ENCODE measurements around the gene PRDX2.
"Not testable (repeated sequence)": the region's sequence is repeated elsewhere in the genome, so short reads cannot be mapped to it uniquely, and the experiment has no call there.

PRDX2 gene

GRCh38 chr19:12801466-12802266 lies at the start of gene PRDX2, which contains the start of gene THSD8:
Gene PRDX2 (minus strand): TSS chr19:12801800. CDS start chr19:12801261, 539 bp downstream.
Gene THSD8 (plus strand): TSS chr19:12802069. CDS start chr19:12802072, 3 bp downstream.
- H3K9me3 Mint-ChIP-seq, result no peaks in the 10 kb centered on the region
- DNase-seq (ENCODE audit: low spot score in 2 of 2) (peak; percentile 48 to 49), ATAC-seq (replicated peaks; ENCODE audit: extremely low read depth, poor library complexity, severe bottlenecking) (peak; percentile 59)
- peaks cover 22% of the 10 kb centered on the region for H3K4me1 Mint-ChIP-seq
- peak within 1 kb of the TSS; percentile 61 for H3K27ac Mint-ChIP-seq (ENCODE audit: low read depth)
- peaks cover 12% of the 10 kb centered on the region for H3K36me3 Mint-ChIP-seq (ENCODE audit: insufficient read depth)
- no peaks in the 10 kb centered on the region for H3K27me3 Mint-ChIP-seq
- H3K4me3 Mint-ChIP-seq, result peak within 1 kb of the TSS; percentile 83

- Mint-ChIP-seq H3K9me3 (no peaks in the 10 kb centered on the region), H3K4me3 (no peak overlapping the region), H3K4me1 (peaks cover 8% of the 10 kb centered on the region), H3K36me3 (ENCODE audit: insufficient read depth) (no peaks in the 10 kb centered on the region), H3K27me3 (peaks cover 30% of the 10 kb centered on the region), H3K27ac (ENCODE audit: low read depth) (peak overlapping the region; percentile 39)
- DNase-seq (ENCODE audit: low spot score in 2 of 2), result peak; percentile 65 to 88
- ATAC-seq (replicated peaks; ENCODE audit: extremely low read depth, poor library complexity, severe bottlenecking), result peak; percentile 75
Measured at GRCh38 chr19:12847159-12848139, 45.8 kb upstream of the PRDX2 start.

GRCh38 chr19:12846613-12847012 lies 45.0 kb upstream of the PRDX2 start:
- H3K36me3 Mint-ChIP-seq (ENCODE audit: insufficient read depth); H3K27ac Mint-ChIP-seq (ENCODE audit: low read depth); H3K4me3 Mint-ChIP-seq; H3K9me3 Mint-ChIP-seq; ATAC-seq (replicated peaks; ENCODE audit: extremely low read depth, poor library complexity, severe bottlenecking); H3K4me1 Mint-ChIP-seq; DNase-seq (ENCODE audit: low spot score in 2 of 2): not testable (repeated sequence)
- peaks cover 38% of the 10 kb centered on the region for H3K27me3 Mint-ChIP-seq

GRCh38 chr19:12843999-12844732 lies 42.6 kb upstream of the PRDX2 start:
- DNase-seq (ENCODE audit: low spot score in 2 of 2), result no peak
- H3K36me3 Mint-ChIP-seq (ENCODE audit: insufficient read depth), result peaks cover 5% of the 10 kb centered on the region
- peaks cover 12% of the 10 kb centered on the region for H3K4me1 Mint-ChIP-seq
- peaks cover 63% of the 10 kb centered on the region for H3K27me3 Mint-ChIP-seq
- no peak for ATAC-seq (replicated peaks; ENCODE audit: extremely low read depth, poor library complexity, severe bottlenecking)
- H3K9me3 Mint-ChIP-seq, result no peaks in the 10 kb centered on the region
- H3K27ac Mint-ChIP-seq (ENCODE audit: low read depth), result no peak overlapping the region
- no peak overlapping the region for H3K4me3 Mint-ChIP-seq

- H3K4me1 Mint-ChIP-seq, result peaks cover 16% of the 10 kb centered on the region
- H3K27me3 Mint-ChIP-seq, result peaks cover 68% of the 10 kb centered on the region
- peaks cover 6% of the 10 kb centered on the region for H3K36me3 Mint-ChIP-seq (ENCODE audit: insufficient read depth)
- H3K4me3 Mint-ChIP-seq, result no peak overlapping the region
- no peak for ATAC-seq (replicated peaks; ENCODE audit: extremely low read depth, poor library complexity, severe bottlenecking)
- no peak overlapping the region for H3K27ac Mint-ChIP-seq (ENCODE audit: low read depth)
- H3K9me3 Mint-ChIP-seq, result no peaks in the 10 kb centered on the region
- no peak for DNase-seq (ENCODE audit: low spot score in 2 of 2)
Measured at GRCh38 chr19:12843328-12843727, 41.7 kb upstream of the PRDX2 start.

GRCh38 chr19:12842511-12842910 lies 40.9 kb upstream of the PRDX2 start:
- peaks cover 73% of the 10 kb centered on the region for H3K27me3 Mint-ChIP-seq
- H3K4me1 Mint-ChIP-seq, result peaks cover 13% of the 10 kb centered on the region
- ATAC-seq (replicated peaks; ENCODE audit: extremely low read depth, poor library complexity, severe bottlenecking) (no peak), DNase-seq (ENCODE audit: low spot score in 2 of 2) (no peak)
- peaks cover 6% of the 10 kb centered on the region for H3K36me3 Mint-ChIP-seq (ENCODE audit: insufficient read depth)
- no peaks in the 10 kb centered on the region for H3K9me3 Mint-ChIP-seq
- H3K4me3 Mint-ChIP-seq, result no peak overlapping the region
- no peak overlapping the region for H3K27ac Mint-ChIP-seq (ENCODE audit: low read depth)

- H3K27me3 Mint-ChIP-seq, result peaks cover 81% of the 10 kb centered on the region
- peaks cover 8% of the 10 kb centered on the region for H3K4me1 Mint-ChIP-seq
- no peak overlapping the region for H3K4me3 Mint-ChIP-seq
- peaks cover 10% of the 10 kb centered on the region for H3K36me3 Mint-ChIP-seq (ENCODE audit: insufficient read depth)
- no peak overlapping the region for H3K27ac Mint-ChIP-seq (ENCODE audit: low read depth)
- ATAC-seq (replicated peaks; ENCODE audit: extremely low read depth, poor library complexity, severe bottlenecking), result no peak
- no peak for DNase-seq (ENCODE audit: low spot score in 2 of 2)
- H3K9me3 Mint-ChIP-seq, result no peaks in the 10 kb centered on the region
Measured at GRCh38 chr19:12841094-12841493, 39.5 kb upstream of the PRDX2 start.

- H3K27ac Mint-ChIP-seq (ENCODE audit: low read depth), result no peak overlapping the region
- ATAC-seq (replicated peaks; ENCODE audit: extremely low read depth, poor library complexity, severe bottlenecking), result no peak
- H3K9me3 Mint-ChIP-seq, result no peaks in the 10 kb centered on the region
- H3K36me3 Mint-ChIP-seq (ENCODE audit: insufficient read depth), result peaks cover 10% of the 10 kb centered on the region
- no peak overlapping the region for H3K4me3 Mint-ChIP-seq
- peaks cover 8% of the 10 kb centered on the region for H3K4me1 Mint-ChIP-seq
- DNase-seq (ENCODE audit: low spot score in 2 of 2), result no peak
- H3K27me3 Mint-ChIP-seq, result peaks cover 79% of the 10 kb centered on the region
Measured at GRCh38 chr19:12840091-12841079, 38.8 kb upstream of the PRDX2 start.

- Mint-ChIP-seq H3K36me3 (ENCODE audit: insufficient read depth) (peaks cover 10% of the 10 kb centered on the region), H3K27ac (ENCODE audit: low read depth) (no peak overlapping the region), H3K9me3 (no peaks in the 10 kb centered on the region), H3K4me1 (peaks cover 8% of the 10 kb centered on the region), H3K27me3 (peaks cover 81% of the 10 kb centered on the region), H3K4me3 (peak overlapping the region; percentile 64)
- ATAC-seq (replicated peaks; ENCODE audit: extremely low read depth, poor library complexity, severe bottlenecking) (peak; percentile 69), DNase-seq (ENCODE audit: low spot score in 2 of 2) (no peak)
Measured at GRCh38 chr19:12838886-12839756, 37.5 kb upstream of the PRDX2 start.

- Mint-ChIP-seq H3K4me1 (peaks cover 10% of the 10 kb centered on the region), H3K36me3 (ENCODE audit: insufficient read depth) (peaks cover 11% of the 10 kb centered on the region), H3K27ac (ENCODE audit: low read depth) (no peak within 1 kb of the TSS), H3K27me3 (peaks cover 78% of the 10 kb centered on the region), H3K4me3 (peak within 1 kb of the TSS; percentile 64), H3K9me3 (no peaks in the 10 kb centered on the region)
- DNase-seq (ENCODE audit: low spot score in 2 of 2) (no peak), ATAC-seq (replicated peaks; ENCODE audit: extremely low read depth, poor library complexity, severe bottlenecking) (peak; percentile 64)
Measured at GRCh38 chr19:12838182-12838885, 36.7 kb upstream of the PRDX2 start, which contains the start of gene MAST1. Gene MAST1 (plus strand): TSS chr19:12838515. CDS start chr19:12838573, 58 bp downstream.

All from central memory CD8-positive, alpha-beta T cell (primary cell).